BLaER1 treated with 17β-estradiol and CSF1 and Interleukin-3, amounts not matched to agents 10 nM and 100 nM (cell line): ENCODE measurements around the gene ZMIZ1.

Source experiments
- H3K27ac ChIP-seq, 11 experiments: shearing (Covaris generic); formaldehyde crosslinking; 2 replicates each; pipeline ENCODE4 v1.8.1; 2022
- H3K27me3 ChIP-seq, 11 experiments: shearing (Covaris generic); formaldehyde crosslinking; 2 replicates each; pipeline ENCODE4 v1.8.1; 2022
- H3K36me3 ChIP-seq, 11 experiments: shearing (Covaris generic); formaldehyde crosslinking; 2 replicates each; pipeline ENCODE4 v1.8.1; 2022
- H3K4me1 ChIP-seq, 10 experiments: shearing (Covaris generic); formaldehyde crosslinking; 2 replicates each; pipeline ENCODE4 v1.8.1; 2022
- H3K4me2 ChIP-seq, 11 experiments: shearing (Covaris generic); formaldehyde crosslinking; 2 replicates each; pipeline ENCODE4 v1.8.1; 2022
- H3K4me3 ChIP-seq, 10 experiments: shearing (Covaris generic); formaldehyde crosslinking; 2 replicates each; pipeline ENCODE4 v1.8.1; 2022
- H3K9ac ChIP-seq, 11 experiments: shearing (Covaris generic); formaldehyde crosslinking; 2 replicates each; pipeline ENCODE4 v1.8.1; 2022
- H3K9me3 ChIP-seq, 11 experiments: shearing (Covaris generic); formaldehyde crosslinking; replicated peaks in 1 of 11; 2 replicates each; pipeline ENCODE4 v1.8.1; 2022
- H4K20me1 ChIP-seq, 11 experiments: shearing (Covaris generic); formaldehyde crosslinking; 2 replicates each; pipeline ENCODE4 v1.8.1; 2022
- Cebpa-rat ChIP-seq, 11 experiments: shearing (Covaris generic); IDR thresholded peaks; 2 replicates each; pipeline ENCODE4 v1.8.1; 2022

Gene ZMIZ1

DNA sequence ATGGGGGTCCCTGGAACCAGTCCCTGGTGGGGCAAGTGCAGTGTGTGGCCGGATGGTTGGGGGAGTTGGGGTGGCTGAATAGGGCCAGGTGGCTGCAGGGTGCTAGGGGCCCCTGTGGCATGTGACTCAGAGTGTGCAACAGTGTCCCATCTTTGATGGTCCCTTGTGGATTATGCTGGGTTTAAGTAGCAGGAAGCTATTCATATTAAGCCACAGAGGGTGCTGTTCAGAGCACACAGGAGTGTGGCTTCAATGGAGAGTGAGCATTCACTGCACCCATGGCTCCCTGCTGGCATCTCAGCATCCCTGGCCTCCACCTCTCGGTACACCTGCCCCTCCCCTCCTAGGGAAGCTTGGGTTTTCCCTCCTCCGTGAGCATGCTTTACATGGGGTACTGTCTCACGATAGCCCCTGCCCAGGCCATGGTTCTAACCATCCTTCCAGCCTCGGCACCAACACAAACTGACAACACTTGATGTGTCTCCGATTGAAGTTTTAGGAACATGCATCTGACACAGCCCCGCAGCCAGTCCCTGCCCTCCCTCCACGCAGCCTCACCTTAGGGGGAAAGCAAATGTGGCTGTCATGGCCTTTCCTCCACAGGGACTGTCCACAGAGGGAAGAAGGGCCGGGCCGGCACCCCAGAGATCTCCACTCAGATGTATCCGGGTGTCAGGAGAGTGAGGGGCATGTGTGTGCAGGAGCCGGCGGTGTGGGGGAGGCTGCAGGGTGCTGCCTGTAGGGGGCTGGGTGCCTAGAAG, 248.1 kb downstream of the ZMIZ1 start:
- Histone ChIP-seq H4K20me1 (peaks cover 52 to 65% (median 58%) of the 10 kb centered on the region in 11 experiments), H3K9ac (peak overlapping the region in 10 of 11 experiments; percentile 10 to 76 (median 44); a peak in 16 of 22 replicates), H3K9me3 (peaks cover 0 to 6% (median 0%) of the 10 kb centered on the region in 11 experiments; a peak in 1 of 22 replicates), H3K4me1 (peaks cover 82 to 98% (median 90%) of the 10 kb centered on the region in 10 experiments), H3K4me3 (peak overlapping the region in 4 of 10 experiments; percentile 1 to 33 (median 20); a peak in 4 of 20 replicates), H3K36me3 (peaks cover 33 to 42% (median 39%) of the 10 kb centered on the region in 11 experiments), H3K27ac (peak overlapping the region in 7 of 11 experiments; percentile 31 to 86 (median 73); a peak in 14 of 22 replicates), H3K4me2 (peak overlapping the region; percentile 77 to 98 (median 89)), H3K27me3 (peaks cover 0 to 6% (median 0%) of the 10 kb centered on the region in 11 experiments; a peak in 3 of 22 replicates)
- peak in 1 of 11 experiments; percentile 67; a peak in 2 of 22 replicates for TF ChIP-seq Cebpa-rat (IDR thresholded peaks at IDR 0.05)

DNA sequence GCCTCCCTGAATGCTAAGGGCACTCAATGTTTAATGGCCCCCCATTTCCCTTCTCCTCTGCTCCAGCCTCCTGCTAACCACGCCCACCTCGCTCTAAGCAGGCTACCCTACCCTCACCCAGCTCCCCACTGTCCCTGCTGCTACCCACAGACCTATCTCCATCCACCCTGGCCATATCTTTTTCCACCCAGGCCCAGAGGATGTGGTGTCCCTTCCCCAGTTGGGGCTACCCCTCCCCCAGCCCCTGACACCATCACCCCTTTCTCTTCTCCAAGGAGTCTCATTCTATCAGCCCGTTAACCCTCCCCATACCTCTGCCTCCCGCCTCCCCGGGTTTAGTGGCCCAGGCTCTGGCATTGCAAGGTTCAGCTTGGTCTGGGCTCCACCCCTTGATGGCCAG, 249.6 kb downstream of the ZMIZ1 start:
- peaks cover 0 to 6% (median 0%) of the 10 kb centered on the region in 11 experiments; a peak in 1 of 22 replicates for H3K9me3 ChIP-seq
- peak overlapping the region in 9 of 11 experiments; percentile 41 to 86 (median 66); a peak in 15 of 22 replicates for H3K27ac ChIP-seq
- H3K4me3 ChIP-seq, result peak overlapping the region in 1 of 10 experiments; percentile 3; a peak in 1 of 20 replicates
- peaks cover 38 to 49% (median 43%) of the 10 kb centered on the region in 11 experiments for H4K20me1 ChIP-seq
- peak overlapping the region; percentile 77 to 98 (median 89) for H3K4me2 ChIP-seq
- no peak for TF ChIP-seq Cebpa-rat (IDR thresholded peaks at IDR 0.05)
- H3K36me3 ChIP-seq, result peaks cover 18 to 27% (median 24%) of the 10 kb centered on the region in 11 experiments
- peaks cover 0 to 6% (median 0%) of the 10 kb centered on the region in 11 experiments; a peak in 3 of 22 replicates for H3K27me3 ChIP-seq
- peak overlapping the region in 5 of 11 experiments; percentile 38 to 76 (median 71); a peak in 9 of 22 replicates for H3K9ac ChIP-seq
- peaks cover 93 to 100% (median 99%) of the 10 kb centered on the region in 10 experiments for H3K4me1 ChIP-seq

DNA sequence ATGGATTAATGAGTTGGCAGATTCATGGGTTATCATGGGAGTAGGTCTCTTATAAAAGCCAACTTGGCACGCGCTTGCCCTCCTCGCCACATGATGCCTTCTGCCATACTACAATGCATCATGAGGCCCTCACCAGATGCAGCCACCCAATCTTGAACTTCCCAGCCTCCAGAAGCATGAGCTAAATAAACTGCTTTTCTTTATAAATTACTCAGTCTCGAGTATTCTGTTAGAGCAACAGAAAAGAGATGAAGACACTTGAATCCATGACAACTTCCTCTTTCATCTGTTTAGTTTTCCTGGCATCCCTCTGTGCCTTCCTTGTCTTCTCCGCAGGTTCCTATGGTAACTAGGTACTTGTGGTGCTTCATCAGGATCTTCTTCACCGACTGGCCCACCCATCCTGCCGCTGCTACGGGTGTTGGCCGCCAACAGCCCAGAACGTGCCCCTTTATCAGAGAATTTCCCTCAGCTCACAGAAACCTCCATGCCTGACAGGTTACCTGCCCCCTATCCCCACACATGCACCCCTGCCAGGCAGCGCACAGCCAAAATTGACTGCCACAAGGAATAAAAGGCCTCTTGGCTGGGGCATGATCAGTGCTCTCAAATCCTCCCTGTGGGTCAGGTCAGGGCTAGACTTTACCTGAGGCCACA, 250.5 kb downstream of the ZMIZ1 start:
- H3K27me3 ChIP-seq, result peaks cover 0 to 6% (median 0%) of the 10 kb centered on the region in 11 experiments; a peak in 3 of 22 replicates
- TF ChIP-seq Cebpa-rat (IDR thresholded peaks at IDR 0.05), result no peak
- H3K27ac ChIP-seq, result peak overlapping the region in 4 of 11 experiments; percentile 27 to 86 (median 78); a peak in 5 of 22 replicates
- peak overlapping the region; percentile 77 to 98 (median 89) for H3K4me2 ChIP-seq
- H3K9ac ChIP-seq, result no peak overlapping the region
- no peak overlapping the region for H3K4me3 ChIP-seq
- peaks cover 9 to 18% (median 15%) of the 10 kb centered on the region in 11 experiments for H3K36me3 ChIP-seq
- H3K4me1 ChIP-seq, result peaks cover 97 to 100% (median 99%) of the 10 kb centered on the region in 10 experiments
- peaks cover 0 to 6% (median 0%) of the 10 kb centered on the region in 11 experiments; a peak in 1 of 22 replicates for H3K9me3 ChIP-seq
- peaks cover 29 to 41% (median 34%) of the 10 kb centered on the region in 11 experiments; a peak in 21 of 22 replicates for H4K20me1 ChIP-seq

DNA sequence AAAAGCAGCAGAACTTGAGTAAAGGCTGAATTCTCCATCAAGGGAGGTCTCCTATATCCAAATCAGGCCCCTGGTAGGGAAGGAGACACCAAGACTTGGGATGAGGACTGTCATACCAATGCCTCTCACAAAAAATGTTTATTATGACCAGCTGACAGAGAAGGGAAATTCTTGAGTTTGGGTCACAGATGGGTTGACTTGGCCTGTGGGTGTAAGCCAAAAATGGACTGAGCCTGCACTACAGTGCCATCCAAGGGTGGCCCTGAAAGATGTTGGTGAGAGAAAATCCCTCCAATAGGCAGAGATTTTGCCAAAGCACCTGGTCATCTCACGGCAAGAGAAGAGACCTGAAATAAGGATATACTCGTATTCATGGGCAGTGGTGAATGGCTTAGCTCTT, 251.6 kb downstream of the ZMIZ1 start:
- H3K27ac ChIP-seq, result peak overlapping the region in 10 of 11 experiments; percentile 16 to 86 (median 64); a peak in 17 of 22 replicates
- H3K9me3 ChIP-seq, result peaks cover 0 to 6% (median 0%) of the 10 kb centered on the region in 11 experiments; a peak in 1 of 22 replicates
- H3K27me3 ChIP-seq, result peaks cover 0 to 10% (median 0%) of the 10 kb centered on the region in 11 experiments; a peak in 5 of 22 replicates
- no peak for TF ChIP-seq Cebpa-rat (IDR thresholded peaks at IDR 0.05)
- no peak overlapping the region for H3K4me3 ChIP-seq
- peaks cover 21 to 30% (median 23%) of the 10 kb centered on the region in 11 experiments; a peak in 21 of 22 replicates for H4K20me1 ChIP-seq
- peak overlapping the region; percentile 77 to 98 (median 89) for H3K4me2 ChIP-seq
- peaks cover 0 to 8% (median 5%) of the 10 kb centered on the region in 11 experiments; a peak in 20 of 22 replicates for H3K36me3 ChIP-seq
- H3K4me1 ChIP-seq, result peaks cover 94 to 100% (median 100%) of the 10 kb centered on the region in 10 experiments
- peak overlapping the region in 1 of 11 experiments; percentile 19; a peak in 2 of 22 replicates for H3K9ac ChIP-seq

DNA sequence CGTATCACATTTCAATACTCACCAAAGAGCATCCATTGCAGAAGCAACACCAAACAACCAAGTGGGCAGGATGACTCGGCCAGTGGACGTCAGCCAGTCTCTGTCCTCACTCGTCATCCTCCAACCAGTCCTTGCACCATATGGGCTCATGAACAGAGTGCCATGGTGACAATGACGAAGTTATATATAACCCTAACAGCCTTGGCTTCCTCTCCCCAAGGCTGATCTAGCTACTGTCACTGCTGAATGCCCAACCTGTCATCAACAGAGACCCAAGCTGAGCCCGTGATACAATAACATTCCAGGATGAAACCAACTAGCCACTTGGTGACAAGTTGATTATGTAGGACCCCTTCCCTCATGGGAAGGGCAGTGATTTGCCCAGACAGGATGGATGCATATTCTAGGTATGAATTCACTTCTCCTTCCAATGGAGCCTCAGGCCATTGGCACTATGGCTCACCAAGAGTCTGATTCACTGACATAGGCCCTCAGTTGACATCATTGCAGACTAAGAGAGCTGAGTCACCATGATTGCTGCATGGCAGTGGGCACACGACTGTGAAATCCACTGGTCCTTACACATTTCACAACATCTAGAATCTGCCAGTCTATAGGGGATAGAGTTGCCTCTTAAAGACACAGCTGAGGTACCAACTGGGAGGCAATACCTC, 252.2 kb downstream of the ZMIZ1 start:
- TF ChIP-seq Cebpa-rat (IDR thresholded peaks at IDR 0.05), result peak in 10 of 11 experiments; percentile 61 to 96 (median 90); a peak in 19 of 22 replicates
- H3K9ac ChIP-seq, result peak overlapping the region in 5 of 11 experiments; percentile 9 to 70 (median 48); a peak in 5 of 22 replicates
- peaks cover 0 to 6% (median 0%) of the 10 kb centered on the region in 11 experiments; a peak in 1 of 22 replicates for H3K9me3 ChIP-seq
- H3K27ac ChIP-seq, result peak overlapping the region in 10 of 11 experiments; percentile 47 to 86 (median 73); a peak in 19 of 22 replicates
- H3K36me3 ChIP-seq, result peaks cover 0 to 1% (median 0%) of the 10 kb centered on the region in 11 experiments; a peak in 1 of 22 replicates
- no peak overlapping the region for H3K4me3 ChIP-seq
- H3K4me1 ChIP-seq, result peaks cover 89 to 98% (median 94%) of the 10 kb centered on the region in 10 experiments
- peak overlapping the region; percentile 77 to 98 (median 89) for H3K4me2 ChIP-seq
- peaks cover 14 to 24% (median 17%) of the 10 kb centered on the region in 11 experiments; a peak in 20 of 22 replicates for H4K20me1 ChIP-seq
- H3K27me3 ChIP-seq, result peaks cover 0 to 10% (median 0%) of the 10 kb centered on the region in 11 experiments; a peak in 5 of 22 replicates

DNA sequence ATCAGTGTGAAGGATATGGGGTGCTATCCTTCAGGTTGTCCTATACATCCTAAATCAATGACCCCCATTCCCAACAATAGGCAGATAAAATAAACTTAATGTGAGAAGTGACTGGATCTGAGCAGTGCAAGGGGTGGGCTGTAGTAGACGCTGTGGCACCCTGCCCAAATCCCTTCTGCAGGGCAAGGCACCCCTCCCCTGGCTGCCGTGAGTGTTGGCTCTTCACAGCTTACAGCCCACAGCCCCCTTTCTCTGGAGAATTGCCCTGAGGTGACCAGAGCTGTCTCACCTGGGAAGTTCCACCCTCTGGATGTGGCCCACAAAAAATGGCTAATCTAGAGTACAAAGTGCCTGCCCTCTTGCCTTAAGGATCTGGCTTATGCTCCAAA, 252.7 kb downstream of the ZMIZ1 start:
- Histone ChIP-seq H3K27ac (peak overlapping the region in 10 of 11 experiments; percentile 47 to 86 (median 73); a peak in 20 of 22 replicates), H3K9me3 (peaks cover 0 to 6% (median 0%) of the 10 kb centered on the region in 11 experiments; a peak in 1 of 22 replicates), H3K36me3 (no peaks in the 10 kb centered on the region), H4K20me1 (peaks cover 9 to 18% (median 12%) of the 10 kb centered on the region in 11 experiments; a peak in 20 of 22 replicates), H3K4me1 (peaks cover 83 to 93% (median 89%) of the 10 kb centered on the region in 10 experiments), H3K27me3 (peaks cover 0 to 10% (median 0%) of the 10 kb centered on the region in 11 experiments; a peak in 5 of 22 replicates), H3K4me3 (no peak overlapping the region), H3K4me2 (peak overlapping the region; percentile 77 to 98 (median 89)), H3K9ac (peak overlapping the region in 7 of 11 experiments; percentile 9 to 70 (median 64); a peak in 10 of 22 replicates)
- TF ChIP-seq Cebpa-rat (IDR thresholded peaks at IDR 0.05), result peak in 1 of 11 experiments; percentile 11; a peak in 3 of 22 replicates

DNA sequence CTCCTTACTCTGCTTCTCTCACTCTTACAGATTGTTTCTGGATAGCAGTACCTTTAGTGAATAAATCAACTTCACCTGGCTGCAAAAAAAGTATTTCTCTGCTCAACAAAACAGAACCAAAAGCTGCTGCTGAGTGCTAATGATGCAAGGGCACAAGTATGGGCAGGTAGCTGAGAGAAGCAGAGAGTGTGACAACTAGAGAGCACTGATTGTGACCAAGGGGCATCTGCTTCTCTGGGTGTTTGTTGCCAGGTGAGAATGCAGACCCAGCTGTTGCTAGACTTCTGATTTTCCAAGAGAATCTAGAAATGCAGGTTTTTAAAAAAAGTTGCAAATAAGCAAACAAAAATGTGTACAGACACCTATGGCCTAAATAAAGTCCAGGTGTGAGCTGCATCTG, 253.2 kb downstream of the ZMIZ1 start:
- Histone ChIP-seq H3K4me1 (peaks cover 79 to 88% (median 84%) of the 10 kb centered on the region in 10 experiments), H3K4me2 (peak overlapping the region; percentile 77 to 98 (median 89)), H3K9me3 (peaks cover 0 to 6% (median 0%) of the 10 kb centered on the region in 11 experiments; a peak in 1 of 22 replicates), H4K20me1 (peaks cover 4 to 14% (median 7%) of the 10 kb centered on the region in 11 experiments; a peak in 20 of 22 replicates), H3K36me3 (no peaks in the 10 kb centered on the region), H3K27me3 (peaks cover 0 to 10% (median 0%) of the 10 kb centered on the region in 11 experiments; a peak in 5 of 22 replicates), H3K4me3 (no peak overlapping the region; a peak in 1 of 20 replicates), H3K9ac (peak overlapping the region in 7 of 11 experiments; percentile 57 to 70 (median 67); a peak in 11 of 22 replicates), H3K27ac (peak overlapping the region in 10 of 11 experiments; percentile 35 to 86 (median 73); a peak in 19 of 22 replicates)
- no peak for TF ChIP-seq Cebpa-rat (IDR thresholded peaks at IDR 0.05)
